Measurements from ENCODE around the gene SLC26A6. TPM values are rescaled to one million over a fixed set of nuclear protein-coding genes. Genes with fewer than 3 reads are reported as not detected.
A peak's percentile ranks its signal among the peaks of the same experiment; 100 is the strongest.

SLC26A6 gene
- total and polyA plus RNA-seq, 2 of the 13 experiments (the other 11 are each of a cell fraction or from before 2014, with no cell fraction given), result 40.7 to 184 TPM

- TF ChIP-seq HBP1 (CRISPR knock-in tag; IDR thresholded peaks at IDR 0.05; ENCODE audit: low read depth) (peak; percentile 63; the same call in 1 of the 2 replicates), ONECUT2 (CRISPR knock-in tag; IDR thresholded peaks at IDR 0.05) (no peak), TAF1 (CRISPR knock-in tag; IDR thresholded peaks at IDR 0.05) (peak; percentile 97), HIC2 (CRISPR knock-in tag; IDR thresholded peaks at IDR 0.05; ENCODE audit: low read depth) (peak; percentile 71), ISL2 (CRISPR knock-in tag; IDR thresholded peaks at IDR 0.05) (no peak; the same call in none of the 2 replicates), MTF2 (CRISPR knock-in tag; IDR thresholded peaks at IDR 0.05; ENCODE audit: borderline replicate concordance) (peak; percentile 71; the same call in 1 of the 2 replicates), ZKSCAN1 (IDR thresholded peaks at IDR 0.05; ENCODE audit: low read length) (no peak), ZNF547 (CRISPR knock-in tag; IDR thresholded peaks at IDR 0.05) (peak; percentile 89; the same call in 1 of the 2 replicates), ZNF296 (CRISPR knock-in tag; conservative IDR thresholded peaks at IDR 0.05) (no peak), KLF11 (CRISPR knock-in tag; IDR thresholded peaks at IDR 0.05) (no peak), MTA3 (CRISPR knock-in tag; IDR thresholded peaks at IDR 0.05) (no peak), IRF2 (CRISPR knock-in tag; IDR thresholded peaks at IDR 0.05) (peak; percentile 42; the same call in 1 of the 2 replicates), ZNF30 (CRISPR knock-in tag; IDR thresholded peaks at IDR 0.05) (peak; percentile 78; the same call in 1 of the 2 replicates), ZSCAN5A (CRISPR knock-in tag; IDR thresholded peaks at IDR 0.05; ENCODE audit: borderline replicate concordance) (no peak), IRF1 (CRISPR knock-in tag; IDR thresholded peaks at IDR 0.05; ENCODE audit: low read depth) (no peak; the same call in 1 of the 2 replicates), MBD4 (IDR thresholded peaks at IDR 0.05; ENCODE audit: borderline replicate concordance, low read length) (no peak), TP53 (CRISPR knock-in tag; conservative IDR thresholded peaks at IDR 0.05) (peak; percentile 52; the same call in 1 of the 2 replicates), ZFAT (CRISPR knock-in tag; conservative IDR thresholded peaks at IDR 0.05) (0 out of 2 replicates have a peak, but pooled peaks have one; percentile 25), ZFP62 (CRISPR knock-in tag; IDR thresholded peaks at IDR 0.05) (peak; percentile 30; the same call in 1 of the 2 replicates), PAXIP1 (CRISPR knock-in tag; conservative IDR thresholded peaks at IDR 0.05) (no peak; the same call in 1 of the 2 replicates), ZFP82 (CRISPR knock-in tag; IDR thresholded peaks at IDR 0.05; ENCODE audit: borderline replicate concordance) (peak; percentile 52; the same call in 1 of the 2 replicates)
These were observed at the start of gene SLC26A6 (continued) for GRCh38 chr3:48635222-48636021.

All from HepG2 (cell line).